Measurements from ENCODE around the gene HIGD1C.

GRCh38 chr12:51004504-51004903 is 52.2 kb downstream of the HIGD1C start:
- TF ChIP-seq PATZ1 (CRISPR knock-in tag; IDR thresholded peaks at IDR 0.05; ENCODE audit: borderline replicate concordance) (no peak), CSDC2 (CRISPR knock-in tag; IDR thresholded peaks at IDR 0.05) (no peak), POU6F1 (CRISPR knock-in tag; IDR thresholded peaks at IDR 0.05; ENCODE audit: borderline replicate concordance, low read depth) (no peak), GLIS3 (CRISPR knock-in tag; IDR thresholded peaks at IDR 0.05) (no peak), ESRRG (CRISPR knock-in tag; IDR thresholded peaks at IDR 0.05) (no peak), RARB (CRISPR knock-in tag; IDR thresholded peaks at IDR 0.05) (no peak), ZFP3 (CRISPR knock-in tag; IDR thresholded peaks at IDR 0.05) (no peak), SNAI2 (CRISPR knock-in tag; IDR thresholded peaks at IDR 0.05) (no peak)
